Upper lobe of left lung (tissue), 4 donors: ENCODE measurements around the gene EXOC3.

ENCODE experiments used
- CTCF ChIP-seq, 6 experiments: fragments of 450-650 bp in 4 of 6; fragments of 200-600 bp in 2 of 6; sonication (generic) in 2 of 6; IDR thresholded peaks; one replicate each; pipeline ENCODE4 v1.5.1; 2016 to 2019; ENCODE audit warnings: antibody characterized with exemption in 6 of 6
- EP300 ChIP-seq, 4 donors: sonication (generic); formaldehyde crosslinking; IDR thresholded peaks; one replicate each; pipeline ENCODE4 v1.5.1; 2017; ENCODE audit warnings: antibody characterized with exemption in 4 of 4, control low read depth in 2 of 4
- POLR2A ChIP-seq, 4 donors: fragments of 450-650 bp; IDR thresholded peaks; one replicate each; pipeline ENCODE4 v1.5.1; 2016 to 2017; ENCODE audit warnings: antibody characterized with exemption in 4 of 4, mild to moderate bottlenecking in 2 of 4
- POLR2AphosphoS5 ChIP-seq, 2 donors: sonication (generic); formaldehyde crosslinking; IDR thresholded peaks; one replicate each; pipeline ENCODE4 v1.5.1; 2017; ENCODE audit warnings: antibody characterized with exemption in 2 of 2

GRCh38 chr5:488744-489688, 46.0 kb downstream of the EXOC3 start:
- TF ChIP-seq POLR2A (IDR thresholded peaks at IDR 0.05), result no peak
- no peak for TF ChIP-seq CTCF (IDR thresholded peaks at IDR 0.05)
- no peak for TF ChIP-seq EP300 (IDR thresholded peaks at IDR 0.05)
- no peak for TF ChIP-seq POLR2AphosphoS5 (IDR thresholded peaks at IDR 0.05)
